NCI-H226 (cell line): ENCODE results near the gene PRSS36.

Experiments used
- DNase-seq: peaks from one replicate; pipeline ENCODE4 v3.0.0-alpha.2; 2015

Gene PRSS36

DNA sequence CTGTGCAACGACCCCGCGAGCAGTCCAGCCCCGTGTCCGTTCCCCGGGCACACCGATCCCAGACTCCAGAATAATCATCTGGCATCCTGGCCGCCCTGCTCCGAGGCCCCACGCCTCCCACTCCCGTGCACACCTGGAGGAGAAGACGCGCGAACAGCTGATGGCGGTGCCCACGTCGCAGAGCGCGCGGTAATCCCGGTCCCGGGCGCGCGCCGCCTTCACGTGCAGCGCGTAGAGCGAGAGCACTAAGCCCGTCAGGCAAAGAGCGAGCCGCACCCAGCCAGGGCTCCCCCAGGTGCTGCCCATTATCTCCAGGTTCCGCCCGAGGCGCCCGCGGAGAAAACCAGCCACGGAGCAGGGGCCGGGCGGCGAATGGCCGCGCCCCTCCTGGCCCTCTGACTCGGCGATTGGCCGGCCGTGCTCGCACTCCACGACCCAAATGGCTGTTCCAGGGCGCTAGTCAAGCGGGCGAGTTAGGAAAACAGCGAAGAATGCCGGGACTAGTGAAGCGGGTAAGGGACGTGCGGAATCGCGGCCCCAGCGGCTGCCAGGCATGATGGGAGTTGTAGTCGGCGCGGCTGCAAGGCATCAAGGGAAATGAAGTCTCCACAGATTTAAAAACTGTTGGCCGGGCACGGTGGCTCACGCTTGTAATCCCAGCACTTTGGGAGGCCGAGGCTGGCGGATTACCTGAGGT lies 55.3 kb downstream of the PRSS36 start, which contains the start of gene VKORC1:
Gene VKORC1 (minus strand): TSS at position 374 of the 697 bp plus-strand sequence. CDS start 68 bp downstream, at position 306.
- DNase-seq: peak; percentile 100

DNA sequence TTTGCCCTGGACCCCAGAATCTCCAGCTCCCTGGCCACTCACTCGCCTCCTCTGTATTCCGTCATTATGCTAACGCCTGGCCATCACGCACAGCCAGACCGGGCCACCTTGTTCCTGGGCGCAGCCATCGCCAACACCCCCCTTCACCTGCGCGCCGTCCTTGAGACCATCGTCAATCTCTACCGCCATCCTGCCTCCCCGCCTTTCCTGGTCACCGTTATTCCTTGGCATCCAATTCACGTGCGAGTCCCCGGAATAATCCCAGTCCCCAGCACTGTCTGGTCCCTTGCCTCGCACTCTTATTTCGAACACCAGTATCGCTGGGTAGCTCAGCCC lies 55.8 kb downstream of the PRSS36 start:
- DNase-seq: no peak

DNA sequence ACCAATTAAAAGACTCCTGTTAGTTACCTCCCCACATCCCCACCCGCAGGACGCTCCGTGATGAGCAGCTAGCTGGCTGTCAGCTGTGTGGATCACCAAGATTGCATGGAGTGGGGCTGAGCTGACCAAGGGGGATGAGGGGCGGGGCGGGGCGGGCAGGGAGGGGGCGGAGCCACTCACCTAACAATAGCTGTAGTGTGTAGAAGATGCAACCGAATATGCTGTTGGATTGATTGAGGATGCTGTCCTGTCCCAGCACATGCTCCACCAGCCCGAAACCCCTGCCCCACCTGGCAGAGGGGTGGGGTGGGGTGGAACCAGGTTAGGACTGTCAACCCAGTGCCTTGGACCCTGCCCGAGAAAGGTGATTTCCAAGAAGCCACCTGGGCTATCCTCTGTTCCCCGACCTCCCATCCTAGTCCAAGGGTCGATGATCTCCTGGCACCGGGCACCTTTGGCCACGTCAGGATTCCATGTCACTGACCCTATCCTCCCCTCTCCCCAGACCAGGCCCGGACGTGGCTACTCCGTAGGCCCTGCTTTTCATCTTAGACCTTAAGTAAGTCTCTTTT lies 56.6 kb downstream of the PRSS36 start:
- peak; percentile 47 for DNase-seq

DNA sequence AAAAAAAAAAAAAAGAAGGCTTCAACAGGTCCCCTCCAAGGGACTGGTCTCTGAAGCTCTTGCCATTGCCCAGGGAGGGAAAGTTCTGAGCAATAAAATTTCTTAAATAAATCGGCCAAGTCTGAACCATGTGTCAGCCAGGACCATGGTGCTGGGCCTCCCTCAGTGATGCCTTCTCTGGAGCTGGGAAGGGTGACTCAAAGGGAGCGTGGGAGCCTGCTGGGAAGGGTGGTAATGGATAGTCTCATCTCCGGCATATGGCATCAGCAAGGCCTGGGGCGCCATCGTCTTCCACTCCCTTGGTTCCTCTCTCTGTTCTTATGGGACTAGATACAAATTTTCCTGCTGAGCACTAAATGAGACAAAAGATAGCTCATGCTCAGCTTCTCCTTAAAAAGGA lies 57.5 kb downstream of the PRSS36 start:
- DNase-seq: no peak

DNA sequence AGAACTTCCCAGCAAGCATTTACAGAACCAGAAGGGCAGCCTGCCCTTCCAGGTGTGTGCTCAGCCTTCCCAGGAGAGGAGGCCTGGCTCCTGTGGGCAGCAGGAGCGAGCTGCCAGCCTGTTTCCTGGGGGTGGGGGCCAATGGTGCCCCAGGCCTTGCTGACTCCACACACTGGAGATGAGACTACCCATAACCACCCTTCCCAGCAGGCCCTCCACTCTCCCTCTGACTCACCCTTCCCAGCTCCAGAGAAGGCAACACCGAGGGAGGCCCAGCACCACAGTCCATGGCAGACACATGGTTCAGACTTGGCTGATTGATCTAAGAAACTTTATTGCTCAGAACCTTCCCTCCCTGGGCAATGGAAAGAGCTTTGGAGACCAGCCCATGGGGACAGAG lies 59.3 kb downstream of the PRSS36 start:
- DNase-seq: peak; percentile 65

DNA sequence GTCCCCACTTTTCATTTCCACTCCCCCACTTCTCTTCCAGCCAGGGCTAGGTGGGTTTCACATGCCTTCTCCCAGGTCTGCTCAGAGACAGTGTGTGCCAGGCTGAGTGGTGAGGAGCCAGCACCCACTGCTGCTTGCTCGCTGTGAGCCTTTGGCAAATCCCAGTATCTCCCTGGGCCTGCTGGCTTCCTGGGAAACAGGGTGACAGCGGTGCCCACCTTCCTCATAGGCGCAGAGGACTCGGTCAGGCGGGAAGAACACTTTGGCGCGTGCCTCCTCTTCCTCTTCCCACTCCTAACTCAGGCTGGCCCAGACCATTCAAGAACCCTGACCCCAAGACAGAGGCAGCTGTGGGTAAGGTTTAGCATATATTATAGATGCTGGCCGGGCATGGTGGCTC lies 60.7 kb downstream of the PRSS36 start:
- DNase-seq: no peak
